C4-2B (cell line): Measurements from ENCODE around the gene FBXO31.

Source experiments
- CTCF ChIP-seq: fragments of 450-650 bp; conservative IDR thresholded peaks from 2 replicates; pipeline ENCODE4 v1.5.1; 2017; ENCODE audit warnings: mild to moderate bottlenecking
- ZFX ChIP-seq: fragments of 450-650 bp; IDR thresholded peaks from 2 replicates; pipeline ENCODE4 v1.6.1; 2017

- no peak for TF ChIP-seq CTCF
- 0 out of 2 replicates have a peak, but pooled peaks have one; percentile 14 for TF ChIP-seq ZFX
Observed at GRCh38 chr16:87317750-87318644, 65.6 kb downstream of the FBXO31 start.
